DOHH2 (cell line): ENCODE data around the gene HTRA2.

Experiments
- CTCF ChIP-seq: fragments of 200-600 bp; sonication (generic); IDR thresholded peaks from one replicate; pipeline ENCODE4 v1.5.1; 2014; ENCODE audit warnings: antibody characterized with exemption, mild to moderate bottlenecking, low read depth, low read length; ENCODE audit not compliant: poor library complexity, severe bottlenecking
- EZH2phosphoT487 ChIP-seq: fragments of 200-600 bp; sonication (generic); IDR thresholded peaks from 2 replicates; pipeline ENCODE4 v1.6.1; 2017; ENCODE audit warnings: borderline replicate concordance, mild to moderate bottlenecking, antibody characterized with exemption, low read length, moderate library complexity, mixed read lengths

DNA sequence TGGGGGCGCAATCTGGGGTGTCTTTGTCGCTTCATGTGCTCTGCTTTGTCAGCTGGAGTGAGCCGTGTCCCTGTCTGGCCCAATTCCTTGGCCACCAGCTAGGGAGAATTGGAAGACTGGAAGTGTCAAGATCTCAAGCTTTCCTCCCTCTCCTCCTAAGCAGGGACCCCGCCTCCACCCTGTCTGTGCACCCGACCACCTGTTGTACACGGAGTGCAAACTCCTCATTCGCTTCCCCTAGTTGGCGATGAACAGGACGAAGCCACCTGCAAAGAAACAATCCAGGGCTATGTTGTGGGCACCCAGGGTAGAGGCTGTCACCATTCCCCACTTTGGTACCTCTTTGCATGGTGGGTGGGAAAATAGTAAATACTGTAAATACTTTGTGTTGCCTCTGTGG, 2.0 kb upstream of the HTRA2 start:
- no peak for TF ChIP-seq CTCF
- TF ChIP-seq EZH2phosphoT487 = no peak
